Panc1 (cell line): Measurements from ENCODE around the gene IFNAR1. TPM values are rescaled to one million over a fixed set of nuclear protein-coding genes. Genes with fewer than 3 reads are reported as not detected.

ENCODE experiments used
- ATAC-seq: fragments of 200-7000 bp; cut with Tn5 transposase; 2 replicates; pipeline ENCODE4 v1.9.1; 2020; ENCODE audit warnings: mild to moderate bottlenecking, moderate library complexity
- BruUV-seq: library from RNA; stranded (reverse); fragments of 400-500 nt; replicated peaks from 2 replicates; lab custom pipeline; 2021; lab: Mats Ljungman, UMichigan
- CTCF ChIA-PET: fragments of 300-600 bp; sonication (Branson Sonifier 250); formaldehyde crosslinking; loops from one replicate; lab custom pipeline; 2022; ENCODE audit warnings: antibody characterized with exemption; lab: Charles Lee
- POLR2A ChIA-PET: fragments of 300-600 bp; sonication (Branson Sonifier 250); formaldehyde crosslinking; loops from one replicate; lab custom pipeline; 2022; ENCODE audit warnings: antibody characterized with exemption; lab: Charles Lee
- DNase-seq: peaks from one replicate; pipeline ENCODE4 v3.0.0-alpha.2; 2010; ENCODE audit warnings: low read depth, low spot score
- H3K27ac ChIP-seq: 2 replicates; pipeline ENCODE4 v1.5.1; 2011; ENCODE audit warnings: mild to moderate bottlenecking, low read length, inconsistent platforms
- H3K27me3 ChIP-seq: fragments of 200-500 bp; sonication (Bioruptor generic); 2 replicates; pipeline ENCODE4 v1.6.0; 2014; ENCODE audit warnings: low read length, inconsistent platforms; ENCODE audit not compliant: control insufficient read depth, insufficient read depth
- H3K36me3 ChIP-seq: fragments of 200-500 bp; sonication (Bioruptor generic); 2 replicates; pipeline ENCODE4 v1.5.1; 2014; ENCODE audit warnings: inconsistent platforms, mild to moderate bottlenecking, low read length, moderate library complexity; ENCODE audit not compliant: control insufficient read depth, insufficient read depth
- H3K4me1 ChIP-seq: 2 replicates; pipeline ENCODE4 v1.5.1; 2011; ENCODE audit warnings: inconsistent platforms, mild to moderate bottlenecking, low read length, moderate library complexity; ENCODE audit not compliant: control insufficient read depth, insufficient read depth
- H3K4me3 ChIP-seq, 2 experiments: 2 replicates each; pipeline ENCODE4 v1.5.1; 2011 to 2012; ENCODE audit warnings: low read depth in 2 of 2, low read length in 2 of 2, mild to moderate bottlenecking in 2 of 2, inconsistent platforms in 1 of 2, moderate library complexity in 1 of 2
- H3K9me3 ChIP-seq: fragments of 200-500 bp; sonication (Bioruptor generic); 2 replicates; pipeline ENCODE4 v1.5.1; 2014; ENCODE audit warnings: low read depth, mild to moderate bottlenecking, inconsistent platforms, low read length, moderate library complexity; ENCODE audit not compliant: control insufficient read depth, insufficient read depth
- CTCF ChIP-seq: fragments of 450-650 bp; IDR thresholded peaks from 2 replicates; pipeline ENCODE4 v1.5.1; 2017; ENCODE audit warnings: mild to moderate bottlenecking
- POLR2AphosphoS5 ChIP-seq: IDR thresholded peaks from 2 replicates; pipeline ENCODE4 v1.6.1; 2012; ENCODE audit warnings: mild to moderate bottlenecking, low read depth, low read length, moderate library complexity
- REST ChIP-seq, 2 experiments: IDR thresholded peaks; 2 replicates each; pipeline ENCODE4 v1.6.1; 2011 to 2012; ENCODE audit warnings: low read depth in 2 of 2, control low read depth in 1 of 2, low read length in 1 of 2, mild to moderate bottlenecking in 1 of 2, moderate library complexity in 1 of 2; ENCODE audit not compliant: insufficient read depth in 1 of 2
- SIN3A ChIP-seq: IDR thresholded peaks from 2 replicates; pipeline ENCODE4 v1.6.1; 2012; ENCODE audit warnings: low read depth, mild to moderate bottlenecking, low read length, moderate library complexity, borderline replicate concordance; ENCODE audit not compliant: insufficient read depth
- TCF7L2 ChIP-seq: IDR thresholded peaks from 2 replicates; pipeline ENCODE4 v1.6.1; 2011; ENCODE audit warnings: mild to moderate bottlenecking, low read depth, low read length, inconsistent platforms
- in situ Hi-C: cut with HindIII; loops from 2 replicates; pipeline ENCODE4 v1.10.0; 2016; ENCODE audit warnings: low sequenced_read_pairs, low pct_unique_long_range_greater_than_20kb
- intact Hi-C: fragments of 100-400 bp; cut with micrococcal nuclease; formaldehyde crosslinking; loops from one replicate; pipeline ENCODE4 v1.10.0; 2022; ENCODE audit not compliant: unreplicated experiment
- total RNA-seq: library from RNA; stranded (reverse); gene quantifications from one replicate; pipeline ENCODE4 v1.2.1, GENCODE V29; 2021; ENCODE audit not compliant: unreplicated experiment

The IFNAR1 gene
- total RNA-seq, 1 experiment from 2014 or later: 23.8 TPM

- Histone ChIP-seq H3K27ac (no peak overlapping the region), H3K4me1 (peaks cover 9% of the 10 kb centered on the region), H3K36me3 (no peaks in the 10 kb centered on the region), H3K27me3 (no peaks in the 10 kb centered on the region), H3K9me3 (no peaks in the 10 kb centered on the region), H3K4me3 (no peak overlapping the region)
- intact Hi-C loops: no loop called here
- no peak for DNase-seq
- POLR2A ChIA-PET: no interaction called here
- TF ChIP-seq TCF7L2 (no peak), REST (IDR thresholded peaks at IDR 0.05; ENCODE audit: insufficient read depth in 1 of 2, low read depth in 2 of 2, low read length in 1 of 2) (no peak), POLR2AphosphoS5 (no peak), CTCF (no peak), SIN3A (no peak)
- no peak for ATAC-seq
- no TSS peak for BruUV-seq
- CTCF ChIA-PET: no interaction called here
- in situ Hi-C loops: no loop called here
These were observed 63.4 kb downstream of the IFNAR1 start for GRCh38 chr21:33388188-33388587.

GRCh38 chr21:33390479-33390878 is 65.7 kb downstream of the IFNAR1 start:
- ChIA-PET CTCF (no interaction called here), POLR2A (no interaction called here)
- Histone ChIP-seq H3K9me3 (no peaks in the 10 kb centered on the region), H3K4me1 (no peaks in the 10 kb centered on the region), H3K27me3 (no peaks in the 10 kb centered on the region), H3K4me3 (no peak overlapping the region), H3K36me3 (no peaks in the 10 kb centered on the region), H3K27ac (no peak overlapping the region)
- BruUV-seq: no TSS peak
- intact Hi-C loops: no loop called here
- no peak for ATAC-seq
- in situ Hi-C loops: no loop called here
- DNase-seq: no peak
- TF ChIP-seq CTCF: no peak
- TF ChIP-seq SIN3A: no peak
- no peak for TF ChIP-seq REST (IDR thresholded peaks at IDR 0.05; ENCODE audit: insufficient read depth in 1 of 2, low read depth in 2 of 2, low read length in 1 of 2)
- TF ChIP-seq TCF7L2: no peak
- TF ChIP-seq POLR2AphosphoS5: no peak
